GM12873 (cell line): ENCODE results near the gene NAPG.

Source experiments
- CTCF ChIP-seq: IDR thresholded peaks from 2 replicates; pipeline ENCODE4 v1.5.1; 2012; ENCODE audit warnings: low read depth, mild to moderate bottlenecking, moderate library complexity, low read length, control low read depth; ENCODE audit not compliant: insufficient read depth; ENCODE audit errors: missing control alignments

The NAPG gene

GRCh38 chr18:10552226-10552625 is 26.4 kb downstream of the NAPG start:
- no peak for TF ChIP-seq CTCF

GRCh38 chr18:10557085-10557677 is 31.4 kb downstream of the NAPG start:
- TF ChIP-seq CTCF = no peak

GRCh38 chr18:10558243-10558966 is 32.6 kb downstream of the NAPG start:
- no peak for TF ChIP-seq CTCF

- no peak for TF ChIP-seq CTCF
Observed at GRCh38 chr18:10558967-10559298, 33.1 kb downstream of the NAPG start.

GRCh38 chr18:10559553-10560451 is 34.0 kb downstream of the NAPG start:
- TF ChIP-seq CTCF = no peak

GRCh38 chr18:10560452-10561045 is 34.7 kb downstream of the NAPG start:
- TF ChIP-seq CTCF = peak; percentile 77

GRCh38 chr18:10562773-10563160 is 36.9 kb downstream of the NAPG start:
- TF ChIP-seq CTCF = no peak
